ENCODE results near the gene GALNT2. TPM values are rescaled to one million over a fixed set of nuclear protein-coding genes. Genes with fewer than 3 reads are reported as not detected.

GALNT2 gene
- total and polyA plus RNA-seq, 10 donors: 7.9 to 44.8 (median 36.9) TPM

GRCh38 chr1:230065571-230065970, 1.5 kb upstream of the GALNT2 start:
- Histone ChIP-seq H3K4me1 (peaks cover 12 to 40% (median 26%) of the 10 kb centered on the region in 6 donors), H3K27me3 (replicated peaks in 1 of 7) (no peaks in the 10 kb centered on the region), H3K9me3 (peaks cover 0 to 7% (median 5%) of the 10 kb centered on the region in 8 donors), H3K36me3 (no peaks in the 10 kb centered on the region), H3K27ac (peak overlapping the region in 3 of 8 donors; percentile 92 to 93 (median 93)), H3K4me3 (no peak overlapping the region)
- 60 to 77% (median 65%) methylated on average over 2 of the region's 2 CpGs for WGBS, 5 donors
- DNase-seq: no peak
- TF ChIP-seq CTCF (IDR thresholded peaks at IDR 0.05 in 8 of 11, conservative IDR thresholded peaks at IDR 0.05 in 3 of 11): no peak
- no peak for TF ChIP-seq POLR2AphosphoS5 (IDR thresholded peaks at IDR 0.05)
- TF ChIP-seq POLR2A (IDR thresholded peaks at IDR 0.05): no peak
- intact Hi-C loops (cut with DNase I; ENCODE audit: low total_unique reads): no loop called here

DNA sequence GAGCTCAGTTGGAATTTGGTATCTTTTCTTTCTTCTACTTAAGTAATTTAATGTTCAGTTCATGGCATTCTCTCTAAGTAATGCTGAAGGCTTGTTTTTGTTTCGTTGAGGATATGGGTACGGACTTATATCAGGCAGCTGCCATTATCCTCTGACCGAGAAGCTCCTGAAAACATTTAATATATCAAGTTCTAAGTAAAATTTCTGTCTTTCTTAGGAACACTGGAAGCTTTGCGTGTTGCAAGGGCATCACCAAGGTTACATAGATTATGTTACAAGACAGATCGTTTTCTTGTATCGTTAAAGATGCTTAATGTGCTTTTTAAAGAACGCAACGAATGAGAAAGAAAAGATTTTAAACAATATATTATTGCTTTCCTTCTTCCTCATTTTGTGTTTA, 1.0 kb upstream of the GALNT2 start:
- intact Hi-C loops (cut with DNase I; ENCODE audit: low total_unique reads): no loop called here
- Histone ChIP-seq H3K4me1 (peaks cover 12 to 45% (median 26%) of the 10 kb centered on the region in 6 donors), H3K4me3 (peak overlapping the region in 7 of 8 donors; percentile 45 to 86 (median 80)), H3K27ac (peak overlapping the region; percentile 51 to 93 (median 90)), H3K36me3 (no peaks in the 10 kb centered on the region), H3K27me3 (replicated peaks in 1 of 7) (no peaks in the 10 kb centered on the region), H3K9me3 (peaks cover 0 to 7% (median 5%) of the 10 kb centered on the region in 8 donors)
- no peak for DNase-seq
- no peak for TF ChIP-seq POLR2AphosphoS5 (IDR thresholded peaks at IDR 0.05)
- no peak for TF ChIP-seq CTCF (IDR thresholded peaks at IDR 0.05 in 8 of 11, conservative IDR thresholded peaks at IDR 0.05 in 3 of 11)
- 26 to 35% (median 31%) methylated on average over 8 of the region's 8 CpGs for WGBS, 5 donors

DNA sequence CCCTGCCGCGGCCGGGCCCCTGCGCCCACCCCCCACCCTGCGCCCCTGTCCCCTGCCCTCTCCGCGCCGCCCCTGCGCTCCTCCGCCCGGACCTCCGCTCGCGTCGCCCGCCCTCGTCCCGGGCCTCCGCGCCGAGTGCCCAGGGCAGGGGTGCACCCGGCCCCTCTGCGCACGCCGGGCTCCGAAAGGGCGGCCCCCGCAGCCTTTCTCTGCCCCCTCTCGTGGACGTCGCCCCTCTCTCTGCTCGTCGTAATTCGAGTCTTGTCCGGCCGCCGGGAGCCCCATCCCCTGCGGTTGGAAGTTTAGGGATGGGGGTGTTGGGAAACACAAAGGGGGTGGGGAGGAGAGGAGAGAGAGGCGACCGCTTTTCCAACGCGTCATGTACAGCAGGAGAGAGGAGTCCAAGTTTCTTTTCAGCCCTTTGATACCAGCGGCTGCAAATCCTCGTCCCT, 407 bp downstream of the GALNT2 start:
- H3K36me3 ChIP-seq: no peaks in the 10 kb centered on the region
- H3K4me3 ChIP-seq: peak overlapping the region; percentile 71 to 87 (median 80)
- peak overlapping the region; percentile 60 to 93 (median 90) for H3K27ac ChIP-seq
- intact Hi-C loops (cut with DNase I; ENCODE audit: low total_unique reads): no loop called here
- TF ChIP-seq POLR2A (IDR thresholded peaks at IDR 0.05) (no peak), CTCF (IDR thresholded peaks at IDR 0.05 in 8 of 11, conservative IDR thresholded peaks at IDR 0.05 in 3 of 11) (peak in 1 of 11 experiments; percentile 2)
- peaks cover 0 to 4% (median 3%) of the 10 kb centered on the region in 8 donors for H3K9me3 ChIP-seq
- H3K4me1 ChIP-seq: peaks cover 12 to 56% (median 28%) of the 10 kb centered on the region in 6 donors
- H3K27me3 ChIP-seq (replicated peaks in 1 of 7): no peaks in the 10 kb centered on the region
- whole genome bisulfite sequencing, 5 donors: 0 to 1% (median 0%) methylated on average over 6 to 44 of the region's 44 CpGs
- no peak for DNase-seq

- intact Hi-C loops (cut with DNase I; ENCODE audit: low total_unique reads): no loop called here
- peak overlapping the region; percentile 60 to 93 (median 90) for H3K27ac ChIP-seq
- H3K4me1 ChIP-seq: peaks cover 12 to 57% (median 28%) of the 10 kb centered on the region in 6 donors
- 0 to 2% (median 1%) methylated on average over 32 to 59 of the region's 59 CpGs for WGBS, 5 donors
- no peaks in the 10 kb centered on the region for H3K9me3 ChIP-seq
- H3K27me3 ChIP-seq (replicated peaks in 1 of 7): no peaks in the 10 kb centered on the region
- peak; percentile 91 for DNase-seq
- peak overlapping the region; percentile 71 to 87 (median 80) for H3K4me3 ChIP-seq
- TF ChIP-seq CTCF (IDR thresholded peaks at IDR 0.05 in 8 of 11, conservative IDR thresholded peaks at IDR 0.05 in 3 of 11) (no peak), POLR2AphosphoS5 (IDR thresholded peaks at IDR 0.05) (peak in 2 of 3 donors; percentile 52 to 57), POLR2A (IDR thresholded peaks at IDR 0.05) (no peak)
- no peaks in the 10 kb centered on the region for H3K36me3 ChIP-seq
Observed at GRCh38 chr1:230067871-230068620, 1.0 kb downstream of the GALNT2 start.

Data from spleen (tissue), 11 donors.